Epithelial cell of esophagus (primary cell): ENCODE results near the gene GPER1.
"Not testable (repeated sequence)": the region's sequence is repeated elsewhere in the genome, so short reads cannot be mapped to it uniquely, and the experiment has no call there.

Experiments
- DNase-seq: peaks from one replicate; pipeline ENCODE4 v3.0.0; 2010; ENCODE audit warnings: low read depth
- H3K4me3 ChIP-seq: 2 replicates; pipeline ENCODE4 v1.5.1; 2011; ENCODE audit warnings: mild to moderate bottlenecking, low read length, control low read depth
- TF ChIP-seq, protein P1 (sequence below): IDR thresholded peaks from 2 replicates; pipeline ENCODE4 v1.5.1; 2011; ENCODE audit warnings: low read depth, mild to moderate bottlenecking, low read length, control low read depth, inconsistent platforms; ENCODE audit not compliant: insufficient read depth; ENCODE audit errors: missing control alignments

The GPER1 gene

DNA sequence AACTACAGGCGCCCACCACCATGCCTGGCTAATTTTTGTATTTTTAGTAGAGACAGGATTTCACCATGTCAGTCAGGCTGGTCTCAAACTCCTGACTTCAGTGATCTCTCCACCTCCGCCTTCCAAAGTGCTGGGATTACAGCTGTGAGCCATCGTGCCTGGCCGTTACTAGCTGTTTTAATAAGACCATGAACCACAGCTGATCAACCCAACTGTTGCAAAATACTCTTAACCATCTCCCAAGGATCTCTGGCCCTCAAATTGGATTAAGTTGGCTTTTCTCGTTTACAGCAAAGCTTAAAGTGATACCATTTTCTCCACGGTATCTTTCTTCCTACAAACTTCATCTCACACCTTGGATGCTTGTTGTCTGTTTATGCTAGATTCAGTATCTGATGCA is 53.7 kb downstream of the GPER1 start:
- DNase-seq = no peak
- TF ChIP-seq, protein P1, sequence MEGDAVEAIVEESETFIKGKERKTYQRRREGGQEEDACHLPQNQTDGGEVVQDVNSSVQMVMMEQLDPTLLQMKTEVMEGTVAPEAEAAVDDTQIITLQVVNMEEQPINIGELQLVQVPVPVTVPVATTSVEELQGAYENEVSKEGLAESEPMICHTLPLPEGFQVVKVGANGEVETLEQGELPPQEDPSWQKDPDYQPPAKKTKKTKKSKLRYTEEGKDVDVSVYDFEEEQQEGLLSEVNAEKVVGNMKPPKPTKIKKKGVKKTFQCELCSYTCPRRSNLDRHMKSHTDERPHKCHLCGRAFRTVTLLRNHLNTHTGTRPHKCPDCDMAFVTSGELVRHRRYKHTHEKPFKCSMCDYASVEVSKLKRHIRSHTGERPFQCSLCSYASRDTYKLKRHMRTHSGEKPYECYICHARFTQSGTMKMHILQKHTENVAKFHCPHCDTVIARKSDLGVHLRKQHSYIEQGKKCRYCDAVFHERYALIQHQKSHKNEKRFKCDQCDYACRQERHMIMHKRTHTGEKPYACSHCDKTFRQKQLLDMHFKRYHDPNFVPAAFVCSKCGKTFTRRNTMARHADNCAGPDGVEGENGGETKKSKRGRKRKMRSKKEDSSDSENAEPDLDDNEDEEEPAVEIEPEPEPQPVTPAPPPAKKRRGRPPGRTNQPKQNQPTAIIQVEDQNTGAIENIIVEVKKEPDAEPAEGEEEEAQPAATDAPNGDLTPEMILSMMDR = no peak

DNA sequence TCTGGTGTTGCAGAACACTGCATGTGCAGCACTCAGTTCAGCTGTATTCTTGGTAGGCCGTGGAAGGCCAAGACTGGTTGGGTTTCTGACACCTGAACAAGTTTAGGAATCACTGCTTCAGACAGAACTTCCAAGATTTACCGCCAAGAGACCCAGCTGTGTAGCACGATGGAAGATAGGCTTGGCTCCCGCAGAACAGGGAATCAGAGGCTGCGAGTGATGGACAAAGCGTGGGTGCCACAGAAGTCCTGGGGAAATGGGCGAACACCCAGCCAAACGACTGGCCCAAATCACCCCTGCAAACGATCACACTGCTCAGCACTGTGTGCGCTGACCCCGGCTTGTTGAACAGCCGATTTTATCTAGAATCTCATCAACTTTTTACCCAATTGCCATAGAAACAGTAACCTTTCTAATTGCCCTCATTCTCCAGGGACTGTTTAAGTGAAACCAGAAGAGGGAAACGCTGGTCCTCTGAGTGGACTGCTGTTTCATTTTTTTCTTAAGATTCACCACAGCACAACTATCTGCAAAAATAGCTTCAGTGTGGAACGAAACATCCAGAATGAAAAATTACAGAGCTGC is 54.2 kb downstream of the GPER1 start:
- H3K4me3 ChIP-seq = no peak overlapping the region
- TF ChIP-seq, protein P1 = no peak
- DNase-seq = no peak

More for the DNA sequence above, 53.7 kb downstream of the GPER1 start:
- no peak overlapping the region for H3K4me3 ChIP-seq

DNA sequence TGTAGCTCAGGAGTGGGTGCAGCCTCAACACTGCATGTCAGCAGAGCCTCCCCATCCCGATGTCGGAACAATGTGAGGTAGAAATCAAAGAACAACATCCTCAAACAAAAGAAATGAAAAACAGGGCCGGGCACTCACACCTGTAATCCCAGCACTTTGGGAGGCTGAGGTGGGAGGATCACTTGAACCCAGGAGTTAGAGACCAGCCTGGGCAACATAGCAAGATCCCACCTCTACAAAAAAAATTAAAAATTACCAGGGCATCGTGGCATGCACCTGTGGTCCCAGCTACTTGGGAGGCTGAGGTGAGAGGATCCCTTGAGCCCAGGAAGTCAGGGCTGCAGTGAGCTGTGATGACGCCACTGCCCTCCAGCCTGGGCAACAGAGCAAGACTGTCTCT is 55.1 kb downstream of the GPER1 start:
- H3K4me3 ChIP-seq, DNase-seq: not testable (repeated sequence)
